Measurements from ENCODE around the gene ARL4A. TPM values are rescaled to one million over a fixed set of nuclear protein-coding genes. Genes with fewer than 3 reads are reported as not detected.

Gene ARL4A
- polyA plus RNA-seq, 1 donor from 2014 or later, result 114 TPM

DNA sequence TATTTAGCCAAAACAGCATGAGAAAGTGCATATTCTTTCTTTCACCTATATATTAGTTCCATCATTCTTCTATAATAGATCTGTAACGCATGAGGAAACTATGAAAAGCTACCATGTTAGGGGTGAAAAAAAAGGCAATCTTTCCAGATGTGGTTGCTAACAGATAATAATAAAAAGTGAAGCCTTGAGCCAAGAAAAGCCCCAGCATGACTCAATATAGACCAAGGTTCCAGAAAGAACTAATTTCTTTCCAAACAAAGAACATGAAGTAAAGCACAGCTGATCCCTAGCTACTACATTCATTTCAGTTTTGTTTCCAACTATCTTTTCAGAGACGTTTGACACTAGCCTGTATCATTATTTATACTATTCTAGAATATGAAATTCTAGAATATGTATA is 16.4 kb downstream of the ARL4A start:
- Mint-ChIP-seq H3K36me3 (peaks cover 3% of the 10 kb centered on the region), H3K9me3 (peaks cover 0 to 9% (median 3%) of the 10 kb centered on the region in 3 donors), H3K27ac (no peak overlapping the region), H3K4me3 (no peak overlapping the region), H3K4me1 (no peaks in the 10 kb centered on the region), H3K27me3 (no peaks in the 10 kb centered on the region)

DNA sequence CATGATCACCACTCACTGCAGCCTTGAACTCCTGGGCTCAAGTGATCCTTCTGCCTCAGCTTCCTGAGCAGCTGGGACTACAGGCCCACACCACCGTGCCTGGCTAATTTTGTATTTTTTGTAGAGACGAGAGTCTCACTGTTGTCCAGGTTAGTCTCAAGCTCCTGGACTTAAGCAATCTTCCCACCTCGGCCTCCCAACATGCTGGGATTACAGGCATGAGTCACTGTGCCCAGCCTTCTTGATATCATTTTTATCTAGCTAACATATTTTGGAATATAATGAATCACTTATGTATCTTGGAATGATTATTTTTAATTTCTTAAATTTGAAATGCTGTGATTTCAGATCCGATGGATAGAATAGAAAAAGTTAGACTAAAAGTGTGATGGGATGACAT is 18.4 kb downstream of the ARL4A start:
- H3K36me3 Mint-ChIP-seq, result no peaks in the 10 kb centered on the region
- no peaks in the 10 kb centered on the region for H3K27me3 Mint-ChIP-seq
- H3K4me3 Mint-ChIP-seq, result no peak overlapping the region
- H3K27ac Mint-ChIP-seq, result no peak overlapping the region
- H3K4me1 Mint-ChIP-seq, result no peaks in the 10 kb centered on the region
- peaks cover 0 to 9% (median 3%) of the 10 kb centered on the region in 3 donors for H3K9me3 Mint-ChIP-seq

- Mint-ChIP-seq H3K36me3 (no peaks in the 10 kb centered on the region), H3K4me3 (no peak overlapping the region), H3K4me1 (no peaks in the 10 kb centered on the region), H3K27me3 (no peaks in the 10 kb centered on the region), H3K27ac (no peak overlapping the region), H3K9me3 (peaks cover 0 to under 1% (median 0%) of the 10 kb centered on the region in 3 donors)
These were observed 19.6 kb downstream of the ARL4A start for GRCh38 chr7:12706900-12707536.

DNA sequence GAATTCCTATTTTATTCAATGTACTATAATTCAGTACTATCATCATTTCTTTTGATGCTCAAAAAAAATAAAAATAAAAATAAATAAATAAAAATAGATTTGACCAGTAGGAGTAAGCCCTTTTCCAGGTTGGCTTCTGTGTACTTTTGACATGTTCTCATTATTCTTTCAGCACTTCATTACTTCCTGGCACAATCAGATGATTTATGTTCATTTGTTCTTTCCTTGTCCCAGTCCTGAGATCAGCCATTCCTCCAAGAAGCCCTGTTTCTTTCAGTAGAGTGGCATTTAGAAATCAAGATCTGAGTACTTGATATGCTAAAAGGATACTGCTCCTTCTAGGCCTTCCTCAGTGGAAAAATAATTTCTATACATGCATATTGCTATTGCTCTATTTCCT is 20.9 kb downstream of the ARL4A start:
- no peaks in the 10 kb centered on the region for H3K36me3 Mint-ChIP-seq
- H3K4me1 Mint-ChIP-seq, result no peaks in the 10 kb centered on the region
- no peak overlapping the region for H3K27ac Mint-ChIP-seq
- H3K27me3 Mint-ChIP-seq, result no peaks in the 10 kb centered on the region
- H3K9me3 Mint-ChIP-seq, result no peaks in the 10 kb centered on the region
- H3K4me3 Mint-ChIP-seq, result no peak overlapping the region

DNA sequence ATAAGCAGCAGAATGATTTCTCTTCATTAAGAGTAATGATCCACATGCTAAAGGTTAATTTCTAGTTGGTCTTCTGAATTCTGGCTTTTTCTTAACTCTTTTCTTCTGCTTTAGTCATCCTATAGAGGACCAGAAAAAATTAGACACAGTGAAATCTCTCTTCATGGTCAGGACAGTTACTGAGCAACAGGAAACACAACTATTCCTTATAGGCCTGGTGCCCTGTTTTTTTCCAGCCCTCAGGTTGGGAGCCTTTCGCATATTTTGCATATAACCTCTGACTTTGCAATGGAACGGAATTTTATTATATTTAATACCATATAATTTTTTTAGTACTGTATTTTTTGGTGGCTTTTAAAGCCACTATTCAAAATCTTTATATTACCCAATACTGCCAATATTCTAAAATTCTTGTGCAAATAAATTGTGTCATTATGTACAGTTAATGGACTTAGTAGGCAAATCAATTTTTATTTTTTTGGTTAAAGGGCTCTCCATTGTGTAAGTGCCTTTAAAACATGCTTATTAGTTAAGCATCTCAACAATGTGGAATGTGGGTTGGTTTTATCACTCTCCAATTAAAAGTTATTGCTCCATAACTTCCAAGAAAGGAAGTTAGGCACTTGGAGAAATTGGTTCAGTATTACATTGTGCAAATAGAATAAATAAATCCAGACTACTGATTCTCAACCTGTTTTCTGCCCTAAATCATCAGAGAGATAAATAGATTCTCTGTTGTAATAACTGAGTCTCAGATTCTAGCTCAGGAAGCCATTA is 22.5 kb downstream of the ARL4A start:
- H3K4me1 Mint-ChIP-seq, result no peaks in the 10 kb centered on the region
- no peak overlapping the region for H3K27ac Mint-ChIP-seq
- H3K27me3 Mint-ChIP-seq, result no peaks in the 10 kb centered on the region
- no peaks in the 10 kb centered on the region for H3K9me3 Mint-ChIP-seq
- H3K36me3 Mint-ChIP-seq, result no peaks in the 10 kb centered on the region
- H3K4me3 Mint-ChIP-seq, result no peak overlapping the region

DNA sequence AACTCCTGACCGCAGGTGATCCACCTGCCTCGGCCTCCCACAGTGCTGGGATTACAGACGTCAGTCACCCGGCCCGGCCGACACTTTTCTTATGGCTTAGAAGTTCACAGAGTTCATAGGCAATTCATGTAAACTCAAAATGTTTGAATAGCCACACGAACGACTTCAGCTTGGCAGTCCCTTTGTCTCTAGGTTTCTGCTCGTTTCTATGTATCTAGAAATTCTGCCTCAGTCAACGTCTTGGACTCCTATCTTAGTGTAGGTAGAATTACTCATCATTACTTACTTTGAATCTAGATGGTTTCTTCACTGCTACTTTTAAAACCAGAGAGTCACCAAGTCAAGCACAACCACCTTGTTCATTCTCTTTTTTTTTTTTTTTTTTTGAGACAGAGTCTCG is 23.7 kb downstream of the ARL4A start:
- Mint-ChIP-seq H3K27me3 (no peaks in the 10 kb centered on the region), H3K27ac (no peak overlapping the region), H3K9me3 (no peaks in the 10 kb centered on the region), H3K4me3 (no peak overlapping the region), H3K36me3 (no peaks in the 10 kb centered on the region), H3K4me1 (no peaks in the 10 kb centered on the region)

GRCh38 chr7:12712236-12712635 is 24.8 kb downstream of the ARL4A start:
- H3K27me3 Mint-ChIP-seq, result no peaks in the 10 kb centered on the region
- H3K4me3 Mint-ChIP-seq, result no peak overlapping the region
- no peaks in the 10 kb centered on the region for H3K9me3 Mint-ChIP-seq
- no peak overlapping the region for H3K27ac Mint-ChIP-seq
- no peaks in the 10 kb centered on the region for H3K36me3 Mint-ChIP-seq
- no peaks in the 10 kb centered on the region for H3K4me1 Mint-ChIP-seq

- Mint-ChIP-seq H3K9me3 (no peaks in the 10 kb centered on the region), H3K27ac (no peak overlapping the region), H3K4me1 (no peaks in the 10 kb centered on the region), H3K36me3 (no peaks in the 10 kb centered on the region), H3K4me3 (no peak overlapping the region), H3K27me3 (peaks cover 3% of the 10 kb centered on the region)
These were observed 26.4 kb downstream of the ARL4A start for GRCh38 chr7:12713625-12714378.

- Mint-ChIP-seq H3K9me3 (no peaks in the 10 kb centered on the region), H3K4me1 (no peaks in the 10 kb centered on the region), H3K4me3 (peak overlapping the region in 1 of 4 donors; percentile 2), H3K27ac (no peak overlapping the region), H3K27me3 (peaks cover 5% of the 10 kb centered on the region), H3K36me3 (no peaks in the 10 kb centered on the region)
These were observed 26.9 kb downstream of the ARL4A start for GRCh38 chr7:12714379-12714737.

DNA sequence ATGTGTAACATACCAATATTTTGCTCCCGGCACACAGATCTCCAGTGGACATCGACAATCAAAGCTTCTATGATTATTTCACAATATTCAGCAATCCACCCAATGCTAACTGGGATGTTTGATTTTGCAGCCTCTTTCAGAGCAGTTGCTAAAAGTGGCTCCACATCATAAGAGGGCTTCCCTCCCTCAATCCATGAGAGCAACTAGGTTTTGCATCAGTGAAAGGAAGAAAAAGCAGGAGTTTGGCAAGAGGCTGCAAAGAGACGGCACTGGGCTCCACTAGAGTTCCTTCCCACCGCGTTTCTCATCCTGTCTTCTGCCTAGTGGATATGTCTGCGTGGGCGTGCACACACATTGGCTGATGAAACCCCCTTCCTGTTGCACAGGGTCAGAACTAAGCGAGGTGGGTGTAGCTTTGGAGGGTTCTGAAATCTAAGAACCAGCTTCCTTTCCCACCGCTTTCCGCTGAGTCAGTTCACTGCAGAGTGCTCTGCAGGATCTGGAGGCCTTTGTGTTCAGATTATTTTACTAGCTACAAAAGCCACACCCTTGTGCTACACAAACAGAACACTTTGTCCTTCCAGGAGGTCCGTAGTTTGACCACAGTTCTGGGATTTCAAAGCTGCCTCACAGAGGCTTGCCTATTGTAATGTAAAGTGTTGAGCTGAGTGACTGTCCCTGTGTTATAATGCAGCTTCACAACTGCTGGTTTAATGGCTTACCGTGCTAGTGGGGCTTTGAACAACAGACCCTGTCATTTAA is 28.1 kb downstream of the ARL4A start:
- Mint-ChIP-seq H3K36me3 (no peaks in the 10 kb centered on the region), H3K27ac (no peak overlapping the region), H3K27me3 (peaks cover 5% of the 10 kb centered on the region), H3K9me3 (no peaks in the 10 kb centered on the region), H3K4me1 (no peaks in the 10 kb centered on the region), H3K4me3 (no peak overlapping the region)

GRCh38 chr7:12716134-12716681 is 28.8 kb downstream of the ARL4A start:
- peaks cover 5% of the 10 kb centered on the region for H3K27me3 Mint-ChIP-seq
- no peak overlapping the region for H3K27ac Mint-ChIP-seq
- H3K4me3 Mint-ChIP-seq, result no peak overlapping the region
- no peaks in the 10 kb centered on the region for H3K36me3 Mint-ChIP-seq
- H3K4me1 Mint-ChIP-seq, result no peaks in the 10 kb centered on the region
- no peaks in the 10 kb centered on the region for H3K9me3 Mint-ChIP-seq

- Mint-ChIP-seq H3K4me3 (no peak overlapping the region), H3K36me3 (no peaks in the 10 kb centered on the region), H3K9me3 (no peaks in the 10 kb centered on the region), H3K27me3 (peaks cover 5% of the 10 kb centered on the region), H3K4me1 (no peaks in the 10 kb centered on the region), H3K27ac (no peak overlapping the region)
These were observed 29.3 kb downstream of the ARL4A start for GRCh38 chr7:12716722-12717121.

- no peak overlapping the region for H3K27ac Mint-ChIP-seq
- H3K9me3 Mint-ChIP-seq, result no peaks in the 10 kb centered on the region
- H3K4me1 Mint-ChIP-seq, result no peaks in the 10 kb centered on the region
- H3K4me3 Mint-ChIP-seq, result no peak overlapping the region
- peaks cover 3% of the 10 kb centered on the region for H3K36me3 Mint-ChIP-seq
- peaks cover 5% of the 10 kb centered on the region for H3K27me3 Mint-ChIP-seq
These were observed 31.9 kb downstream of the ARL4A start for GRCh38 chr7:12719141-12719919.

All from IgD-negative memory B cell (primary cell).